H1 (cell line): ENCODE data around the gene EDC3. TPM values are rescaled to one million over a fixed set of nuclear protein-coding genes. Genes with fewer than 3 reads are reported as not detected.

Experiments
- polyA plus RNA-seq, 7 experiments: library from polyadenylated mRNA; depleted of rRNA in 3 of 7; stranded (reverse) in 5 of 7; unstranded in 2 of 7; fragments of >200 nt in 5 of 7; fragments of 200-250 nt in 2 of 7; gene quantifications; 1 replicate in 5 of 7; 2 replicates in 1 of 7; 4 replicates in 1 of 7; pipeline versions ENCODE4 v1.2.1 to v1.2.3, GENCODE V29; 2011 to 2013; ENCODE audit warnings: missing spikeins in 2 of 7, mixed read lengths in 2 of 7
- total RNA-seq: library from RNA; stranded (reverse); fragmentation: NEBNext Ultra II Directional; extraction: Animal tissue kit (Norgen Biotek cat#: 25700); gene quantifications from 2 replicates; pipeline ENCODE4 v1.2.1, GENCODE V29; 2021
- TF ChIP-seq, protein P1 (sequence below), 3 experiments: IDR thresholded peaks; 1 replicate in 2 of 3; 2 replicates in 1 of 3; pipeline versions ENCODE4 v1.5.1 to v1.6.1; 2011; ENCODE audit warnings: low read length in 3 of 3, mild to moderate bottlenecking in 3 of 3, inconsistent platforms in 2 of 3, low read depth in 1 of 3, moderate library complexity in 1 of 3; ENCODE audit not compliant: insufficient read depth in 1 of 3; ENCODE audit errors: control extremely low read depth in 1 of 3

The EDC3 gene
- total and polyA plus RNA-seq, 2 of the 8 experiments (the other 6 are each of a cell fraction or from before 2014, with no cell fraction given) = 45.0 to 50.8 TPM

DNA sequence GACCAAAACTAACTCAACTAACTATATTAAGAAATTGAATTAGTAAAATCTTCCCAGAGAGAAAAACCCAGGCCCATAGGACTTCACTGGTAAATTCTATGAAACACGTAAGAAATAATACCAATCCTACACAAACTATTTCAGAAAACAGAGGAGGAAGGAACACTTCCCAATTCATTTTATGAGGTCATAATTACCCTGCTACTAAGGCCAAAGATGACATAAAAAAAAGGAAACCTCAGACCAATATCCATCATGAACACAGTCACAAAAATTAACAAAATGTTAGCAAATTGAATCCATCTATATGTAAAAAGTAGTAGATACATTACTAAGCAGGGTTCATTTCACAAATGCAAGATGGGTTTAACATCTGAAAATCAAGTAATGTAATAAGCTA, 3.5 kb downstream of the EDC3 start (continued):
- TF ChIP-seq, protein P1, sequence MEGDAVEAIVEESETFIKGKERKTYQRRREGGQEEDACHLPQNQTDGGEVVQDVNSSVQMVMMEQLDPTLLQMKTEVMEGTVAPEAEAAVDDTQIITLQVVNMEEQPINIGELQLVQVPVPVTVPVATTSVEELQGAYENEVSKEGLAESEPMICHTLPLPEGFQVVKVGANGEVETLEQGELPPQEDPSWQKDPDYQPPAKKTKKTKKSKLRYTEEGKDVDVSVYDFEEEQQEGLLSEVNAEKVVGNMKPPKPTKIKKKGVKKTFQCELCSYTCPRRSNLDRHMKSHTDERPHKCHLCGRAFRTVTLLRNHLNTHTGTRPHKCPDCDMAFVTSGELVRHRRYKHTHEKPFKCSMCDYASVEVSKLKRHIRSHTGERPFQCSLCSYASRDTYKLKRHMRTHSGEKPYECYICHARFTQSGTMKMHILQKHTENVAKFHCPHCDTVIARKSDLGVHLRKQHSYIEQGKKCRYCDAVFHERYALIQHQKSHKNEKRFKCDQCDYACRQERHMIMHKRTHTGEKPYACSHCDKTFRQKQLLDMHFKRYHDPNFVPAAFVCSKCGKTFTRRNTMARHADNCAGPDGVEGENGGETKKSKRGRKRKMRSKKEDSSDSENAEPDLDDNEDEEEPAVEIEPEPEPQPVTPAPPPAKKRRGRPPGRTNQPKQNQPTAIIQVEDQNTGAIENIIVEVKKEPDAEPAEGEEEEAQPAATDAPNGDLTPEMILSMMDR (IDR thresholded peaks at IDR 0.05; ENCODE audit: control extremely low read depth in 1 of 3, insufficient read depth in 1 of 3, low read depth in 1 of 3, low read length in 3 of 3) = no peak
